Kidney (tissue), 14 donors: ENCODE results near the gene CNOT6. TPM values are rescaled to one million over a fixed set of nuclear protein-coding genes. Genes with fewer than 3 reads are reported as not detected.

Source experiments
- DNase-seq, 5 donors: peaks; one replicate each; pipeline ENCODE4 v3.0.0-alpha.2; 2013 to 2020
- FAIRE-seq: peaks from 2 replicates; lab custom pipeline; 2012; peaks lifted over from hg19 to GRCh38; lab: Jason Lieb, UNC
- H3K27ac ChIP-seq, 2 donors: one replicate each; pipeline ENCODE4 v1.7.0; 2013; ENCODE audit warnings: low read depth in 2 of 2, low read length in 2 of 2, inconsistent platforms in 1 of 2
- H3K27me3 ChIP-seq: one replicate; pipeline ENCODE4 v1.7.1; 2013; ENCODE audit warnings: low read length, inconsistent platforms; ENCODE audit not compliant: control insufficient read depth, insufficient read depth
- H3K36me3 ChIP-seq, 3 donors: one replicate each; pipeline versions ENCODE4 v1.7.0 to v1.7.1; 2013; ENCODE audit warnings: low read length in 3 of 3, control low read depth in 1 of 3, inconsistent platforms in 1 of 3; ENCODE audit not compliant: insufficient read depth in 3 of 3, control insufficient read depth in 2 of 3
- H3K4me1 ChIP-seq, 3 donors: one replicate each; pipeline versions ENCODE4 v1.7.0 to v1.7.1; 2013; ENCODE audit warnings: low read length in 3 of 3, inconsistent platforms in 1 of 3, low read depth in 1 of 3; ENCODE audit not compliant: control insufficient read depth in 2 of 3, insufficient read depth in 2 of 3
- H3K4me3 ChIP-seq, 3 donors: one replicate each; pipeline versions ENCODE4 v1.7.0 to v1.8.1; 2013; ENCODE audit warnings: low read length in 3 of 3, control low read depth in 1 of 3, inconsistent platforms in 1 of 3
- H3K9ac ChIP-seq, 3 donors: one replicate each; pipeline versions ENCODE4 v1.7.0 to v1.7.1; 2013; ENCODE audit warnings: low read length in 3 of 3, control low read depth in 1 of 3, inconsistent platforms in 1 of 3
- H3K9me3 ChIP-seq, 3 donors: one replicate each; pipeline versions ENCODE4 v1.7.0 to v1.7.1; 2013; ENCODE audit warnings: low read length in 3 of 3, control low read depth in 1 of 3, inconsistent platforms in 1 of 3; ENCODE audit not compliant: control insufficient read depth in 2 of 3, insufficient read depth in 1 of 3
- CTCF ChIP-seq: IDR thresholded peaks from 3 replicates; pipeline ENCODE4 v1.5.1; 2012; ENCODE audit warnings: mild to moderate bottlenecking, moderate library complexity, borderline replicate concordance; ENCODE audit not compliant: insufficient read depth; ENCODE audit errors: extremely low read depth
- intact Hi-C: fragments of 100-400 bp; cut with DNase I; formaldehyde crosslinking; loops from one replicate; pipeline ENCODE4 v1.11.1; 2022
- polyA plus RNA-seq: library from polyadenylated mRNA; stranded (reverse); fragments of 350-450 nt; fragmentation: Illumina TruSeq; extraction: RNeasy Lipid Tissue Mini Kit (QIAGEN cat#74804); gene quantifications from one replicate; pipeline ENCODE4 v1.2.3, GENCODE V29; 2014; ENCODE audit warnings: low read depth, low replicate concordance; ENCODE audit not compliant: insufficient read depth
- total RNA-seq: library from RNA; stranded (reverse); fragmentation: NEBNext Ultra II Directional; extraction: Animal tissue kit (Norgen Biotek cat#: 25700); gene quantifications from one replicate; pipeline ENCODE4 v1.2.1, GENCODE V29; 2021
- donor health status: control.
- donor health status: control.
- donor health status: control.
- donor health status: control.
- donor health status: control.
- donor health status: DM: yes; HTN: yes; CAD: no.
- donor health status: Normal renal cell carcinoma (clear cell type).

CNOT6 gene
- total and polyA plus RNA-seq, 2 donors from 2014 or later, result 5.9 to 25.7 TPM

GRCh38 chr5:180545248-180545647 is 51.1 kb downstream of the CNOT6 start:
- intact Hi-C loops, result no loop called here
- no peaks in the 10 kb centered on the region for H3K36me3 ChIP-seq
- H3K9me3 ChIP-seq, result no peaks in the 10 kb centered on the region
- FAIRE-seq (no peak), DNase-seq (no peak)
- H3K9ac ChIP-seq, result no peak overlapping the region
- no peak for TF ChIP-seq CTCF
- no peaks in the 10 kb centered on the region for H3K4me1 ChIP-seq
- no peak overlapping the region for H3K27ac ChIP-seq
- no peaks in the 10 kb centered on the region for H3K27me3 ChIP-seq
- H3K4me3 ChIP-seq, result no peak overlapping the region

- TF ChIP-seq CTCF, result no peak
- FAIRE-seq (no peak), DNase-seq (no peak)
- no peaks in the 10 kb centered on the region for H3K4me1 ChIP-seq
- no peaks in the 10 kb centered on the region for H3K27me3 ChIP-seq
- no peak overlapping the region for H3K4me3 ChIP-seq
- H3K27ac ChIP-seq, result no peak overlapping the region
- no peaks in the 10 kb centered on the region for H3K9me3 ChIP-seq
- intact Hi-C loops, result no loop called here
- peaks cover 0 to 15% (median 4%) of the 10 kb centered on the region in 3 donors for H3K36me3 ChIP-seq
- no peak overlapping the region for H3K9ac ChIP-seq
Observed at GRCh38 chr5:180548563-180548962, 54.4 kb downstream of the CNOT6 start.

GRCh38 chr5:180553530-180553929 is 59.4 kb downstream of the CNOT6 start:
- no peak for FAIRE-seq
- no peaks in the 10 kb centered on the region for H3K4me1 ChIP-seq
- peaks cover 3 to 28% (median 6%) of the 10 kb centered on the region in 3 donors for H3K36me3 ChIP-seq
- H3K9ac ChIP-seq, result no peak overlapping the region
- DNase-seq, result no peak
- H3K9me3 ChIP-seq, result no peaks in the 10 kb centered on the region
- TF ChIP-seq CTCF, result no peak
- H3K27me3 ChIP-seq, result no peaks in the 10 kb centered on the region
- H3K4me3 ChIP-seq, result no peak overlapping the region
- intact Hi-C loops, result no loop called here
- no peak overlapping the region for H3K27ac ChIP-seq
